Activated naive CD8-positive, alpha-beta T cell (primary cell): ENCODE results near the gene AKAP13.
A peak's percentile ranks its signal among the peaks of the same experiment; 100 is the strongest.
"Not testable (repeated sequence)": the region's sequence is repeated elsewhere in the genome, so short reads cannot be mapped to it uniquely, and the experiment has no call there.

ENCODE experiments used
- H3K27ac Mint-ChIP-seq: one replicate; pipeline ENCODE4 v1.8.0; 2021; ENCODE audit warnings: mixed read lengths
- H3K27me3 Mint-ChIP-seq: one replicate; pipeline ENCODE4 v1.8.0; 2021; ENCODE audit warnings: mixed read lengths
- H3K36me3 Mint-ChIP-seq: one replicate; pipeline ENCODE4 v1.8.0; 2021; ENCODE audit warnings: mixed read lengths
- H3K4me1 Mint-ChIP-seq: one replicate; pipeline ENCODE4 v1.8.0; 2021; ENCODE audit warnings: low read depth, mixed read lengths
- H3K4me3 Mint-ChIP-seq: one replicate; pipeline ENCODE4 v1.8.0; 2021; ENCODE audit warnings: mild to moderate bottlenecking, mixed read lengths
- H3K9me3 Mint-ChIP-seq: one replicate; pipeline ENCODE4 v1.8.0; 2021; ENCODE audit warnings: low read depth, mixed read lengths

Gene AKAP13

GRCh38 chr15:85534031-85534430 is 153.6 kb downstream of the AKAP13 start:
- Mint-ChIP-seq H3K9me3 (no peaks in the 10 kb centered on the region), H3K36me3 (peaks cover 14% of the 10 kb centered on the region), H3K4me1 (peaks cover 52% of the 10 kb centered on the region)

GRCh38 chr15:85535533-85536330 is 155.3 kb downstream of the AKAP13 start:
- H3K27ac Mint-ChIP-seq, H3K9me3 Mint-ChIP-seq, H3K27me3 Mint-ChIP-seq, H3K4me3 Mint-ChIP-seq: not testable (repeated sequence)
- Mint-ChIP-seq H3K36me3 (peaks cover 12% of the 10 kb centered on the region), H3K4me1 (peaks cover 68% of the 10 kb centered on the region)

More at GRCh38 chr15:85534031-85534430, 153.6 kb downstream of the AKAP13 start:
- H3K27me3 Mint-ChIP-seq: no peaks in the 10 kb centered on the region
- peak overlapping the region; percentile 88 for H3K27ac Mint-ChIP-seq
- H3K4me3 Mint-ChIP-seq: peak overlapping the region; percentile 62

GRCh38 chr15:85536341-85536740 is 155.9 kb downstream of the AKAP13 start:
- peaks cover 12% of the 10 kb centered on the region for H3K36me3 Mint-ChIP-seq
- no peak overlapping the region for H3K27ac Mint-ChIP-seq
- no peaks in the 10 kb centered on the region for H3K9me3 Mint-ChIP-seq
- no peaks in the 10 kb centered on the region for H3K27me3 Mint-ChIP-seq
- no peak overlapping the region for H3K4me3 Mint-ChIP-seq
- peaks cover 71% of the 10 kb centered on the region for H3K4me1 Mint-ChIP-seq

DNA sequence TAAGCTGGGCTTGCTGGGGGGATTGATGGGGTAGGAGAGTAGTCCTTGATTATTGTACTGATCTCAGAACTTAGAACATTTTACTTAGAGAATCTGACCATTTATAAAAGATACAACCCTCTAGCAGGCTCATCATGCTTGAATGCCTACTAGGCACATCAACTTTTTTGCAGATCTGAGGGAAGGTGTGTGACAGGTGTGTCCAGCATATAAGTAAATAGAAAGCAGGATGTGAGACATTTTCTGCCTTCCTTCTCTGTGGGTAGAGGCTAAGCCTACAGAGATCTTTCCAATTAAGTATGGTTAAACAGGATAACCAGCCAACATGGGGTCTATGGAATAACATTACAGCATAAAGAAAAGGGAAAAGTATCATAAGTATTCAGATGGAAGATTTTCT is 159.1 kb downstream of the AKAP13 start:
- Mint-ChIP-seq H3K4me3 (no peak overlapping the region), H3K4me1 (peaks cover 71% of the 10 kb centered on the region), H3K27me3 (no peaks in the 10 kb centered on the region), H3K9me3 (no peaks in the 10 kb centered on the region), H3K36me3 (peaks cover 7% of the 10 kb centered on the region), H3K27ac (no peak overlapping the region)

- peaks cover 7% of the 10 kb centered on the region for H3K36me3 Mint-ChIP-seq
- no peaks in the 10 kb centered on the region for H3K27me3 Mint-ChIP-seq
- H3K4me3 Mint-ChIP-seq: no peak overlapping the region
- H3K27ac Mint-ChIP-seq: no peak overlapping the region
- no peaks in the 10 kb centered on the region for H3K9me3 Mint-ChIP-seq
- H3K4me1 Mint-ChIP-seq: peaks cover 71% of the 10 kb centered on the region
Observed at GRCh38 chr15:85540085-85540797, 159.8 kb downstream of the AKAP13 start.

DNA sequence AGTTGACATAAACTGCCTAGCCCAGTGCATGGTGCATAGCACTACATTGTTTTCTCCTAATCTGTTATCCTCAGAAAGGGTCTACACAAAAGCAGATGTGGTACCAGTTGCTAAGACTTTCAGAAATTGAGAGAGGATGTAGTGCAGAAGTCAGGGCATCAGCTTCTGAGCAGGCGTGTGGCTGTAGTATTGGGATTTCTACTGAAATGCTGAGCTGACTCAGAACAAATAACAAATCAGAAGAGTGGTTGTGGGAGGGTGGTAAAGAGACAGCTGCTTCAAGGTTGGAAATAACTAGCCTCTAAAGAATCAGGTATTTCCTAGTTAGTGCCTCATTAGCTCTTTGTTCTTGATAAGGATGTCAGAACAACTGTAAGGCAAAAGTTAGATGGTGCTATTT is 161.3 kb downstream of the AKAP13 start:
- no peak overlapping the region for H3K4me3 Mint-ChIP-seq
- H3K9me3 Mint-ChIP-seq: no peaks in the 10 kb centered on the region
- H3K4me1 Mint-ChIP-seq: peaks cover 70% of the 10 kb centered on the region
- peak overlapping the region; percentile 18 for H3K27ac Mint-ChIP-seq
- peaks cover 9% of the 10 kb centered on the region for H3K36me3 Mint-ChIP-seq
- H3K27me3 Mint-ChIP-seq: no peaks in the 10 kb centered on the region

GRCh38 chr15:85542488-85542887 is 162.1 kb downstream of the AKAP13 start:
- peaks cover 9% of the 10 kb centered on the region for H3K36me3 Mint-ChIP-seq
- H3K4me1 Mint-ChIP-seq: peaks cover 75% of the 10 kb centered on the region
- no peaks in the 10 kb centered on the region for H3K9me3 Mint-ChIP-seq
- H3K4me3 Mint-ChIP-seq: peak overlapping the region; percentile 25
- peak overlapping the region; percentile 69 for H3K27ac Mint-ChIP-seq
- no peaks in the 10 kb centered on the region for H3K27me3 Mint-ChIP-seq

GRCh38 chr15:85542895-85543331 is 162.5 kb downstream of the AKAP13 start:
- H3K27ac Mint-ChIP-seq: peak overlapping the region; percentile 69
- H3K27me3 Mint-ChIP-seq: no peaks in the 10 kb centered on the region
- H3K36me3 Mint-ChIP-seq: peaks cover 9% of the 10 kb centered on the region
- H3K4me1 Mint-ChIP-seq: peaks cover 77% of the 10 kb centered on the region
- no peaks in the 10 kb centered on the region for H3K9me3 Mint-ChIP-seq
- peak overlapping the region; percentile 25 for H3K4me3 Mint-ChIP-seq

DNA sequence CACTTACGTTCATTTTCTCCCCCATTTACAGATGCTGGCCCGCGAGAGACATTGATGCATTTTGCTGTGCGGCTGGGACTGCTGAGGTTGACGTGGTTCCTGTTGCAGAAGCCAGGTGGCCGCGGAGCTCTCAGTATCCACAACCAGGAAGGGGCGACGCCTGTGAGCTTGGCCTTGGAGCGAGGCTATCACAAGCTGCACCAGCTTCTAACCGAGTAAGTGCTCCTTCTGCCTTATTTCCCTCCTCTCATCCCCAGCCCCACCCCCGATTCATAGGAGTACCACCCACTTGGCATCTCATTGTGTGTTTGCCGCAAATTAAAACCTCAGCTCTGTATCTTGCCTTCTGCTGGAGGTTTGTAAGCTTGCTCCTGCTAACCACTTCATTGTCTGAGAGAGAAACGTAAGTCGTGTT is 163.3 kb downstream of the AKAP13 start:
- Mint-ChIP-seq H3K9me3 (no peaks in the 10 kb centered on the region), H3K27ac (peak overlapping the region; percentile 61), H3K4me3 (peak overlapping the region; percentile 60)

DNA sequence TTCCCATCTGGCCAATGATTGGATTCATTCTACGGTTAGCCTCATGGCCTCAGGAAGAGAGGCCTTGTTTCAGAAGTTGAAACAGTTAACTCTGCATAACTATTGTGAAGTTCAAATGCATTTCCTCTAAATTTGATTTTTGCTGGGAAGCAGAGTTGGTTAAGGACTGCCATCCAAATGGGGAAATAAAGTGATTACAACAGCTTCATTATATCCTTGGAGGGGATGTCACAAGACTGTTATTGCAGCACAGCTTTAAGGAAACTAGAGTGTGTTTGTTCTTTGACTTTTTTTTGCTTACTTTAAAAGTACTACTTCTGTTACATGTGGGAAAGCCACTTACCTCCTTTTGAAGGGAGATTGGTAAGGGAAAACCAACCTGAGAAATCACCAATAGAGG is 164.8 kb downstream of the AKAP13 start:
- H3K27ac Mint-ChIP-seq: peak overlapping the region; percentile 35
- H3K27me3 Mint-ChIP-seq: no peaks in the 10 kb centered on the region
- H3K4me1 Mint-ChIP-seq: peaks cover 68% of the 10 kb centered on the region
- peaks cover 4% of the 10 kb centered on the region for H3K36me3 Mint-ChIP-seq
- H3K4me3 Mint-ChIP-seq: no peak overlapping the region
- H3K9me3 Mint-ChIP-seq: no peaks in the 10 kb centered on the region

More for the DNA sequence above, 163.3 kb downstream of the AKAP13 start:
- H3K27me3 Mint-ChIP-seq: no peaks in the 10 kb centered on the region
- peaks cover 78% of the 10 kb centered on the region for H3K4me1 Mint-ChIP-seq
- peaks cover 7% of the 10 kb centered on the region for H3K36me3 Mint-ChIP-seq

DNA sequence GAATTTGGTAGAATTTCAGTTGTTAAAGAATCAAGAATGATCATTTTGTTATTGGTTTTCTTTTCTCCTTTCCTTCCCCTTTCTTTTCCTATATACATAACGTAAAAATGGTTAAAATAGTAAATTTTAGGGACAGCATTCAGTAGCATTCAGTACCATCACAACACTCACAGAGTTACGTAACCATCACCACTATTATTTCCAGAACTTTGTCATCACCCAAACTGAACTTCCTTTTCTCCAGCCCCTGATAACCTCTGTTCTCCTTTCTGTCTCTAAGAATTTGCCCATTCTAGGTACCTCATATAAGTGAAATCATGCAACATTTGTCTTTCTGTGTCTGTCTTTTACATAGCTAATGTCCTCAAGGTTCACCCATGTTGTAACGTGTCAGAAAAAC is 165.3 kb downstream of the AKAP13 start:
- Mint-ChIP-seq H3K4me1 (peaks cover 63% of the 10 kb centered on the region), H3K4me3 (no peak overlapping the region), H3K27ac (peak overlapping the region; percentile 73), H3K9me3 (no peaks in the 10 kb centered on the region), H3K36me3 (peaks cover 4% of the 10 kb centered on the region), H3K27me3 (no peaks in the 10 kb centered on the region)

GRCh38 chr15:85547386-85547785 is 167.0 kb downstream of the AKAP13 start:
- peak overlapping the region; percentile 3 for H3K27ac Mint-ChIP-seq
- H3K4me1 Mint-ChIP-seq: peaks cover 48% of the 10 kb centered on the region
- no peaks in the 10 kb centered on the region for H3K27me3 Mint-ChIP-seq
- H3K4me3 Mint-ChIP-seq: no peak overlapping the region
- peaks cover 6% of the 10 kb centered on the region for H3K36me3 Mint-ChIP-seq
- H3K9me3 Mint-ChIP-seq: no peaks in the 10 kb centered on the region

- peaks cover 9% of the 10 kb centered on the region for H3K36me3 Mint-ChIP-seq
- H3K9me3 Mint-ChIP-seq: no peaks in the 10 kb centered on the region
- H3K27ac Mint-ChIP-seq: no peak overlapping the region
- no peaks in the 10 kb centered on the region for H3K27me3 Mint-ChIP-seq
- peaks cover 35% of the 10 kb centered on the region for H3K4me1 Mint-ChIP-seq
- H3K4me3 Mint-ChIP-seq: no peak overlapping the region
Observed at GRCh38 chr15:85550283-85550682, 169.9 kb downstream of the AKAP13 start.

GRCh38 chr15:85551221-85551832 is 170.9 kb downstream of the AKAP13 start:
- H3K4me1 Mint-ChIP-seq: peaks cover 38% of the 10 kb centered on the region
- peaks cover 8% of the 10 kb centered on the region for H3K36me3 Mint-ChIP-seq
- H3K27me3 Mint-ChIP-seq: no peaks in the 10 kb centered on the region
- H3K9me3 Mint-ChIP-seq: no peaks in the 10 kb centered on the region
- H3K4me3 Mint-ChIP-seq: no peak overlapping the region
- peak overlapping the region; percentile 61 for H3K27ac Mint-ChIP-seq
